SJCRH30 (cell line): ENCODE measurements around the gene EFCAB5. TPM values are rescaled to one million over a fixed set of nuclear protein-coding genes. Genes with fewer than 3 reads are reported as not detected.
"Not testable (repeated sequence)": the region's sequence is repeated elsewhere in the genome, so short reads cannot be mapped to it uniquely, and the experiment has no call there.

Source experiments
- DNase-seq, 2 experiments: peaks; one replicate each; pipeline ENCODE4 v3.0.0-alpha.2; 2015 to 2020
- H3K27ac ChIP-seq: fragments of 250-450 bp; sonication (Bioruptor Pico); 2 replicates; pipeline ENCODE4 v1.5.1; 2020; ENCODE audit warnings: mild to moderate bottlenecking, moderate library complexity
- H3K27me3 ChIP-seq: fragments of 250-450 bp; sonication (Bioruptor Pico); 2 replicates; pipeline ENCODE4 v1.5.1; 2020; ENCODE audit warnings: mild to moderate bottlenecking, moderate library complexity
- H3K36me3 ChIP-seq: fragments of 250-450 bp; sonication (Bioruptor Pico); 2 replicates; pipeline ENCODE4 v1.5.1; 2020; ENCODE audit warnings: mild to moderate bottlenecking, moderate library complexity
- H3K4me1 ChIP-seq: fragments of 250-450 bp; sonication (Bioruptor Pico); 2 replicates; pipeline ENCODE4 v1.5.1; 2020; ENCODE audit warnings: mild to moderate bottlenecking, moderate library complexity
- H3K4me3 ChIP-seq: fragments of 250-450 bp; sonication (Bioruptor Pico); 2 replicates; pipeline ENCODE4 v1.5.1; 2020; ENCODE audit warnings: mild to moderate bottlenecking, moderate library complexity
- H3K9me3 ChIP-seq: fragments of 250-450 bp; sonication (Bioruptor Pico); replicated peaks from 2 replicates; pipeline ENCODE4 v1.5.1; 2020; ENCODE audit warnings: mild to moderate bottlenecking, moderate library complexity
- total RNA-seq: library from RNA; depleted of rRNA; stranded (reverse); fragments of >200 nt; shearing (Covaris generic); gene quantifications from 2 replicates; pipeline ENCODE4 v1.2.3, GENCODE V29; 2014

EFCAB5 gene
- total RNA-seq, 1 experiment from 2014 or later = not detected

GRCh38 chr17:30011934-30012333 lies 70.5 kb downstream of the EFCAB5 start:
- not testable (repeated sequence) for H3K27ac ChIP-seq, H3K36me3 ChIP-seq, DNase-seq, H3K27me3 ChIP-seq, H3K9me3 ChIP-seq, H3K4me1 ChIP-seq, H3K4me3 ChIP-seq

DNA sequence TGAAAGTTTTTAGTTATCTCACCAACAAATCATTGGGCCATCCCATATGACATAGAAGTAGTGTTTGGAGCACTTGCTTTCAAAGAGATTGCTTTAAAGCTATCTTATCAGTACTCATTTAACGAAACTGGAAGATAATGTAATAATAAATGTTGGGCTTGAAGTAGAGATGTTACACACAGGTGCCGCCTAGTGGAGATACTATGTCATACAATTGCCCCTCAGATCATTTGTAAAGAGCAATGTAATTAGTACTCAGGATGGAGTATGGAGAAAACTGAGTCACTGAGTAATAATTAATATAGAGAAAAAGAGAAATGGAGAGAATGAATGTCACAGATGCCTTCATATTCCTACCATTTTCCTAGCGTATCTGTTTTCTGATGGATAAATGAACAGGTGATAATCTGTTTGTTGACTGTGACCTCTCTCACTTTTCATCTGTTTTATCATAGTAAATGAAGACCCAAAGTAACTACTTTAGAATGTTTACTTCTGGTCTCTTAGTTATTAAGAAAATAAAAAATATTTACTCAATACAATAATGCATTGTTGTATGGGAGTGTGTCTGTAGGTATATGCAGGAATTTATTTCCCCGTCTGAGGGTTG lies 80.4 kb downstream of the EFCAB5 start:
- 0 out of 2 replicates have a peak, but pooled peaks cover 3% of the 10 kb centered on the region for H3K27me3 ChIP-seq
- peak; percentile 28 to 77 for DNase-seq
- peaks cover 4% of the 10 kb centered on the region; the same call in 1 of the 2 replicates for H3K9me3 ChIP-seq
- no peak overlapping the region for H3K4me3 ChIP-seq
- no peaks in the 10 kb centered on the region for H3K4me1 ChIP-seq
- no peak overlapping the region for H3K27ac ChIP-seq
- no peaks in the 10 kb centered on the region for H3K36me3 ChIP-seq

DNA sequence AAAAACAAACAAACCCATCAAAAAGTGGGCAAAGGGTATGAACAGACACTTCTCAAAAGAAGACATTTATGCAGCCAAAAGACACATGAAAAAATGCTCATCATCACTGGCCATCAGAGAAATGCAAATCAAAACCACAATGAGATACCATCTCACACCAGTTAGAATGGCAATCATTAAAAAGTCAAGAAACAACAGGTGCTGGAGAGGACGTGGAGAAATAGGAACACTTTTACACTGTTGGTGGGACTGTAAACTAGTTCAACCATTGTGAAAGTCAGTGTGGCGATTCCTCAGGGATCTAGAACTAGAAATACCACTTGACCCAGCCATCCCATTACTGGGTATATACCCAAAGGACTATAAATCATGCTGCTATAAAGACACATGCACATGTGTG lies 83.9 kb downstream of the EFCAB5 start:
- not testable (repeated sequence) for H3K4me3 ChIP-seq, H3K9me3 ChIP-seq, DNase-seq, H3K4me1 ChIP-seq, H3K27ac ChIP-seq, H3K27me3 ChIP-seq, H3K36me3 ChIP-seq

DNA sequence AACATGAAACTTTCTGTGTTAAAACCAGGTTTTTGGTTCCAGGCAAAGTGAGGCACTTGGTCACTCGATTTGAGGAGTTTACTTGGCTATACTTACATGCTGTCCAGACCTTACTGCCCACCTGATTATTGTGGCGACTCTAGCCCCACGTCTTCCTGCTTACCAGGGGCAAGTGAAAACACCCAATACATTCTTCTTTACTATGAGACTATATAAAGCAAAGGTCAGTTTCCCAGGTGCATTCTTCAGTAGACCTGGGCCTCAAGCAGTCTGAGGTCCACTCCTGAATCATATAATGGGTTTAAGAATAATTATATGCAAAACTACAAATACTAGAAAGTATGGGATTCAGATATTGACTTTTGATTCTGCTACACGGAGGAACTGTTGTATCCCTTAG lies 86.2 kb downstream of the EFCAB5 start:
- no peak overlapping the region for H3K27ac ChIP-seq
- H3K27me3 ChIP-seq = no peaks in the 10 kb centered on the region
- no peak for DNase-seq
- H3K4me1 ChIP-seq = no peaks in the 10 kb centered on the region
- H3K9me3 ChIP-seq = peaks cover 4% of the 10 kb centered on the region; the same call in 1 of the 2 replicates
- H3K36me3 ChIP-seq = no peaks in the 10 kb centered on the region
- H3K4me3 ChIP-seq = no peak overlapping the region

GRCh38 chr17:30031214-30031869 lies 89.9 kb downstream of the EFCAB5 start:
- no peak overlapping the region for H3K4me3 ChIP-seq
- H3K4me1 ChIP-seq = no peaks in the 10 kb centered on the region
- H3K27ac ChIP-seq = no peak overlapping the region
- no peak for DNase-seq
- no peaks in the 10 kb centered on the region for H3K36me3 ChIP-seq
- no peaks in the 10 kb centered on the region for H3K9me3 ChIP-seq
- no peaks in the 10 kb centered on the region for H3K27me3 ChIP-seq

DNA sequence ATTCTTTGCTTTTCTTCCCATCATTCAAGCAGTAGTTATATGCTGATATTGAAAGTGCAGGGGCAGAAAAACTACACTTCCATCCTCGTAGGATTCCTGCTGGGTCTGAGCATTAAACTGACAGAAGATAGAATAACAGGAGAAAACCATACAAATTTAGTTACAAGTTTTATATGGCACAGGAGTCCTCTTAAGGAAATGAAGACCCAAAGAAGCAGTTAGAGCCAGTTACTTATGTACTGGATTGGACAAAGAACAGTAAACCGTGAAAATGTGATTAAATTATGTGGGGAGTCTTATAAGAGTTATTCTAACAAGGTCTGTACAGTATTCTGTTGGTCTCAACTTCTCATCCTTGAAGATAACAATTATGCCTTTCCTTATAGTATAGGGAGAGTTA lies 93.9 kb downstream of the EFCAB5 start:
- Histone ChIP-seq H3K36me3 (no peaks in the 10 kb centered on the region), H3K4me1 (no peaks in the 10 kb centered on the region), H3K9me3 (no peaks in the 10 kb centered on the region), H3K27ac (no peak overlapping the region), H3K4me3 (no peak overlapping the region), H3K27me3 (no peaks in the 10 kb centered on the region)
- DNase-seq = no peak

- DNase-seq = peak in 1 of 2 experiments; percentile 22
- H3K27me3 ChIP-seq = not testable (repeated sequence)
Measured at GRCh38 chr17:30040719-30041518, 99.5 kb downstream of the EFCAB5 start.

DNA sequence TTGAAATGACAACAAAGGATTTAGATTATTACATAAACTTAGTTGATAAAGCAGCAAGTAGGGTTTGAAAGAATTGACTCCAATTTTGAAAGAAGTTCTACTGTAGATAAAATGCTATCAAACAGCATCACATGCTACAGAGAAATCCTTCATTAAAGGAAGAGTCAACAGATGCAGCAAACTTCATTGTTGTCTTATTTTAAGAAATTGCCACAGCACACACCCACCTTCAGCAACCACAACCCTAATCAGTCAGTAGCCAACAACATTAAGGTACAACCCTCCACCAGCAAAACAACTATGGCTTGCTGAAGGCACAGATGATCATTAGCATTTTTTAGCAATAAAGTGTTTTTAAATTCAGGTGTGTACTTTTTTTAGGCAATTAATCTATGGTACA lies 100.1 kb downstream of the EFCAB5 start:
- no peak overlapping the region for H3K27ac ChIP-seq
- H3K27me3 ChIP-seq = no peaks in the 10 kb centered on the region
- DNase-seq = no peak
- no peak overlapping the region for H3K4me3 ChIP-seq
- no peaks in the 10 kb centered on the region for H3K9me3 ChIP-seq
- no peaks in the 10 kb centered on the region for H3K4me1 ChIP-seq
- H3K36me3 ChIP-seq = no peaks in the 10 kb centered on the region

More at GRCh38 chr17:30040719-30041518, 99.5 kb downstream of the EFCAB5 start:
- not testable (repeated sequence) for H3K36me3 ChIP-seq, H3K9me3 ChIP-seq, H3K4me1 ChIP-seq, H3K4me3 ChIP-seq, H3K27ac ChIP-seq

DNA sequence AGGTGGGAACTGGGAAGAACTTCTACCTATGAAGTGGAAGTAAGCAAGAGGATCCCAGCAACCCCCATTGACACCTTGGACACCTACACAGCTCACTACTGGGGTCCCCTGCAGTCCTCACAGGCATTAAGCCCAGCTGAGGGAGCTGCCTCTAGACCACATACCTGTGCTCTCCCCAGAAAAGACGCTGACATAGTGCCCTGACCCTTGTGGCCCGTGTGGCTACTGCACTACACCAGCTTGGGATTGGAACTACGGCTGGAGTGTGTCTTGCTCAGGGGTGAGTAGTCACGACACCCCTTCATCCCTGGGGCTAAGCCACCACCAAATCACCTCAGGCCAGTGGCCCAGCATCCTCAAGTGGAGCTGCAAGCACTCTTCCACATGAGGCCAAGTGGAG lies 120.9 kb downstream of the EFCAB5 start:
- no peak for DNase-seq
- H3K36me3 ChIP-seq = no peaks in the 10 kb centered on the region

GRCh38 chr17:30064738-30065137 lies 123.3 kb downstream of the EFCAB5 start:
- H3K4me1 ChIP-seq = no peaks in the 10 kb centered on the region
- H3K4me3 ChIP-seq = no peak overlapping the region
- H3K9me3 ChIP-seq = peaks cover 5% of the 10 kb centered on the region
- no peak for DNase-seq
- H3K27ac ChIP-seq = no peak overlapping the region
- H3K36me3 ChIP-seq = no peaks in the 10 kb centered on the region
- H3K27me3 ChIP-seq = peaks cover 3% of the 10 kb centered on the region; the same call in 1 of the 2 replicates

More for the DNA sequence above, 120.9 kb downstream of the EFCAB5 start:
- Histone ChIP-seq H3K9me3 (peaks cover 5% of the 10 kb centered on the region), H3K27me3 (peaks cover 3% of the 10 kb centered on the region; the same call in 1 of the 2 replicates), H3K4me3 (no peak overlapping the region), H3K27ac (no peak overlapping the region), H3K4me1 (no peaks in the 10 kb centered on the region)

DNA sequence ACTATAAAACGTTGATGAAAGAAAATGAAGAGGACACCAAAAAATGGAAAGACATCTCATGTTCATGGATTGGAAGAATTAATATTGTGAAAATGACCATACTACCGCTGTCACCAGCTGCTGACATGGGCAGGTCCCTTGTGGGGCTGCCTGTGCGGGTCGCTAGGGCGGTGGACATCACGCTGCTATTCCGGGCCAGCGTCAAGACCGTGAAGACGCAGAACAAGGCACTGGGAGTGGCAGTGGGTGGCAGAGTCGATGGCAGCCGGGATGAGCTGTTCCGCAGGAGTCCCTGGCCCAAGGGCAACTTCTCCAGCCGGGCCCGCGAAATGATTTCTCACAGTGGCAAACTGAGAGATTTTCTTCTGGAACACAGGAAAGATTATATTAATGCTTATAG lies 127.0 kb downstream of the EFCAB5 start:
- H3K27ac ChIP-seq = no peak overlapping the region
- H3K4me1 ChIP-seq = no peaks in the 10 kb centered on the region
- H3K4me3 ChIP-seq = no peak overlapping the region
- H3K27me3 ChIP-seq = no peaks in the 10 kb centered on the region
- peaks cover 5% of the 10 kb centered on the region for H3K9me3 ChIP-seq
- no peak for DNase-seq
- H3K36me3 ChIP-seq = no peaks in the 10 kb centered on the region

GRCh38 chr17:30074254-30074653 lies 132.8 kb downstream of the EFCAB5 start:
- Histone ChIP-seq H3K27ac (no peak overlapping the region), H3K27me3 (no peaks in the 10 kb centered on the region), H3K4me1 (no peaks in the 10 kb centered on the region), H3K36me3 (no peaks in the 10 kb centered on the region), H3K4me3 (no peak overlapping the region), H3K9me3 (no peaks in the 10 kb centered on the region; the same call in 1 of the 2 replicates)
- DNase-seq = no peak

DNA sequence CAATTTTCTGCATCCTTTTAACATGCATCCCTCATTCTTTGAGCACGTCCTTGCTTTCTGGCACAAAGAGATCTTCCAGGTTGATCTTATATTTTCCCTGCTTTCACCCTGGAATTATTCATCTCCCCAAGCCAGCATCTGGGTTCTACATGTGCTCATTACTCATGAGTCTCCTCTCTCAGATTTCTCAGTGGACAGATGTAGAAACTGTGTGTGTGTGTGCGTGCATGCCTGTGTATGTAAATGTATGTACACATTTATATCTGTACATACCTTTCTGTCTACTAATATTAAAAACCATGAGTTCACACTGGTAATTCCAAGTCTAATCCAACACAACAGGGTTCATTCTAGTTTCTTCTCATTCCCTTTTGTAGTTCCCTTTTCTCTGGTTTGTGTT lies 133.3 kb downstream of the EFCAB5 start:
- no peak for DNase-seq
- no peak overlapping the region for H3K27ac ChIP-seq
- H3K36me3 ChIP-seq = no peaks in the 10 kb centered on the region
- H3K27me3 ChIP-seq = no peaks in the 10 kb centered on the region
- no peaks in the 10 kb centered on the region for H3K4me1 ChIP-seq
- no peaks in the 10 kb centered on the region; the same call in 1 of the 2 replicates for H3K9me3 ChIP-seq
- no peak overlapping the region for H3K4me3 ChIP-seq

- Histone ChIP-seq H3K9me3 (no peaks in the 10 kb centered on the region), H3K4me3 (no peak overlapping the region), H3K36me3 (no peaks in the 10 kb centered on the region), H3K27ac (no peak overlapping the region), H3K27me3 (no peaks in the 10 kb centered on the region), H3K4me1 (peaks cover 5% of the 10 kb centered on the region)
- DNase-seq = no peak
Measured at GRCh38 chr17:30082773-30083172, 141.3 kb downstream of the EFCAB5 start.

DNA sequence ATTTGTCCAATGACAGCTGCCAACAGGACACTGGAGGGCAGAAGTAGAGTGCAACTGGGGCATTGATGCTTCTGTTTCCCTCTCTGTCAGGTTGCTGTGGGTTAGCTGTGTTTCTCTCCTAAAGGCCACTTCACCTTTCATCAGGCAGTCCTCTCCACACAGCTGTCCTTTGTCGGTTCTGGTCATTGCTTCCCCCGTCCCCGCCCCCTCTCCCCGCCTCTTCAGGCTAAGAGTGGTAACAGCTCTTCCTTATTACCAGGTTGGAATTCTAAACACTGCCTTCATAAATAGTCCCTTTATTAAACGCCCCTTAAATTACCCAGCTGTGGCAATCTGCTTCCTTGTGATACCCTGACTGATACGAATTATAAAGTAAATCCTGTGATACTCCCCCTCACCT lies 143.4 kb downstream of the EFCAB5 start:
- Histone ChIP-seq H3K9me3 (no peaks in the 10 kb centered on the region), H3K27me3 (no peaks in the 10 kb centered on the region), H3K4me3 (no peak overlapping the region), H3K36me3 (no peaks in the 10 kb centered on the region), H3K27ac (no peak overlapping the region), H3K4me1 (peaks cover 5% of the 10 kb centered on the region)
- peak; percentile 44 to 49 for DNase-seq
